Nephron (organoid): ENCODE data around the gene POU6F2.

Source experiments
- H3K27ac Mint-ChIP-seq, 3 experiments: 2 replicates each; pipeline ENCODE4 v1.8.0; 2020; ENCODE audit warnings: mixed read lengths in 3 of 3, mild to moderate bottlenecking in 2 of 3, moderate library complexity in 1 of 3
- H3K27me3 Mint-ChIP-seq: 2 replicates; pipeline ENCODE4 v1.8.0; 2021; ENCODE audit warnings: low read depth, mild to moderate bottlenecking, moderate library complexity, mixed read lengths
- H3K36me3 Mint-ChIP-seq: 2 replicates; pipeline ENCODE4 v1.8.0; 2020; ENCODE audit warnings: low read depth, mixed read lengths
- H3K4me1 Mint-ChIP-seq: 2 replicates; pipeline ENCODE4 v1.8.0; 2020; ENCODE audit warnings: mixed read lengths
- H3K4me3 Mint-ChIP-seq, 3 experiments: 2 replicates each; pipeline ENCODE4 v1.8.0; 2020; ENCODE audit warnings: mild to moderate bottlenecking in 3 of 3, mixed read lengths in 3 of 3, moderate library complexity in 2 of 3
- H3K9me3 Mint-ChIP-seq: 2 replicates; pipeline ENCODE4 v1.8.0; 2020; ENCODE audit warnings: mixed read lengths
- CTCF ChIP-seq, 3 experiments: fragments of 200-600 bp; sonication (generic); IDR thresholded peaks; one replicate each; pipeline ENCODE4 v1.5.0; 2021; ENCODE audit warnings: antibody characterized with exemption in 3 of 3; ENCODE audit not compliant: unreplicated experiment in 3 of 3

POU6F2 gene

GRCh38 chr7:39488467-39489393, 511.0 kb downstream of the POU6F2 start:
- Mint-ChIP-seq H3K27ac (no peak overlapping the region), H3K4me1 (no peaks in the 10 kb centered on the region), H3K27me3 (no peaks in the 10 kb centered on the region), H3K9me3 (no peaks in the 10 kb centered on the region), H3K4me3 (no peak overlapping the region), H3K36me3 (no peaks in the 10 kb centered on the region)
- no peak for TF ChIP-seq CTCF (IDR thresholded peaks at IDR 0.05; ENCODE audit: unreplicated experiment in 3 of 3)

DNA sequence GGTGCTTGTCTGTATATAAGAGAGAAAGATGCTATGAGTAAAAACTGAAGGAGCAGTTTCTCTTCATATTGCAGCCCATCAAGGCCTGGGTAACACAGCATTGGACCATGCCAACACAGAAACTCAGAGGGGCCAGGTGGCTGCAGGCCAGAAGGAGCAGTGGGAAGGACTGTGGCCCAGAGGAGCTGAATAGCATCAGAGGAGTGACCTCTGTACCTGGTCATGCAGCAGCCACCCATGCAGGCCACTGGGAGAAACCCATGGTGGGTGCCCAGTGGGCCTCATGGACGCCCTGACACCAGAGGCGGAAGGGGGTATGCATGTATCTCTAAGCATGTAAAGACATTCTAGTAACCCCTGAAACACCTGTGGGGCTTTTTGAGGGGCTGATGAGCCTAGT, 512.6 kb downstream of the POU6F2 start:
- Mint-ChIP-seq H3K36me3 (no peaks in the 10 kb centered on the region), H3K9me3 (no peaks in the 10 kb centered on the region), H3K4me1 (no peaks in the 10 kb centered on the region), H3K4me3 (no peak overlapping the region), H3K27me3 (no peaks in the 10 kb centered on the region), H3K27ac (no peak overlapping the region)
- TF ChIP-seq CTCF (IDR thresholded peaks at IDR 0.05; ENCODE audit: unreplicated experiment in 3 of 3) = no peak

- Mint-ChIP-seq H3K4me3 (no peak overlapping the region), H3K9me3 (no peaks in the 10 kb centered on the region), H3K27ac (no peak overlapping the region), H3K36me3 (no peaks in the 10 kb centered on the region), H3K4me1 (no peaks in the 10 kb centered on the region), H3K27me3 (no peaks in the 10 kb centered on the region)
- no peak for TF ChIP-seq CTCF (IDR thresholded peaks at IDR 0.05; ENCODE audit: unreplicated experiment in 3 of 3)
These were observed 516.2 kb downstream of the POU6F2 start for GRCh38 chr7:39493934-39494333.

DNA sequence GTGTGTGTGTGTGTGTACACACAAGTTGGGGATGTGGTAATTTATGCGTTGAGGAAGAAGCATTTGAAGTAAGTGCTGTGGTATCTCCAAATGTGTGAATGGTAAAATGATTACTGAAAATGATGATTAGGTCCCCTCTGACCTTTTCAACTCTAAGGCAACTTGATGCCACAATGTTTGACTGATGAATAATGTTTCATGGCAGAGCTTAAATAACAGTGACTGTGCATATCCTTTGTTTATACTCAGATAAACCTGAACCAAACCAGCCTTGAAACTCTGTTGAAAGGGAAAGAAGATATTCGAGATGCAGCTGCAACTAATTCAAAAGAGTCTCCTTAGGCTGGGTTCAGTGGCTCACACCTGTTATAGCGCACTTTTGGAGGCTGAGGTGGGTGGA, 523.6 kb downstream of the POU6F2 start:
- no peaks in the 10 kb centered on the region for H3K9me3 Mint-ChIP-seq
- H3K4me3 Mint-ChIP-seq = no peak overlapping the region
- H3K4me1 Mint-ChIP-seq = peaks cover 5% of the 10 kb centered on the region
- H3K27me3 Mint-ChIP-seq = peaks cover 8% of the 10 kb centered on the region
- no peak for TF ChIP-seq CTCF (IDR thresholded peaks at IDR 0.05; ENCODE audit: unreplicated experiment in 3 of 3)
- no peak overlapping the region for H3K27ac Mint-ChIP-seq
- H3K36me3 Mint-ChIP-seq = no peaks in the 10 kb centered on the region

DNA sequence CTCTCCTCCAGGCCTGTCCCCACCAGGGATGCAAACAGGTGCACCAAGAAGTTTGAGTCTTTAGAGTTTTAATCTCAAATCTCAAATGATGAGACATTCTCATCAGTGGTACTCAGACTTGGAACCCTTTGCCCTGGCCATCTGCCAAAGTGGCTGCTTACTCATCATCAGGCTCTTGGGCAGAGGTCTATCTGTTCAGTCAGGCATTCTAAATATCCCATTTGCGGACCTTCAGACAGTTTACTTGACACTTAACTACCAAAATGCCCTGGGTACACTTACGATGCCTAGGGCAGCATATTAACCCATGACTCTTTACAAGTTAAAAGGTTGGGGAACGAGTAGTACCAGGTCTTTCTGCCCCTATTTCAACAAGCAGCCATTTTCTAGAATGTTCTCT, 527.3 kb downstream of the POU6F2 start:
- H3K36me3 Mint-ChIP-seq = no peaks in the 10 kb centered on the region
- H3K27ac Mint-ChIP-seq = no peak overlapping the region
- peaks cover 4% of the 10 kb centered on the region for H3K27me3 Mint-ChIP-seq
- TF ChIP-seq CTCF (IDR thresholded peaks at IDR 0.05; ENCODE audit: unreplicated experiment in 3 of 3) = no peak
- no peak overlapping the region for H3K4me3 Mint-ChIP-seq
- no peaks in the 10 kb centered on the region for H3K9me3 Mint-ChIP-seq
- H3K4me1 Mint-ChIP-seq = peaks cover 5% of the 10 kb centered on the region
